ENCODE data around the gene ISOC2.
"Not testable (repeated sequence)": the region's sequence is repeated elsewhere in the genome, so short reads cannot be mapped to it uniquely, and the experiment has no call there.

The ISOC2 gene, protein sequence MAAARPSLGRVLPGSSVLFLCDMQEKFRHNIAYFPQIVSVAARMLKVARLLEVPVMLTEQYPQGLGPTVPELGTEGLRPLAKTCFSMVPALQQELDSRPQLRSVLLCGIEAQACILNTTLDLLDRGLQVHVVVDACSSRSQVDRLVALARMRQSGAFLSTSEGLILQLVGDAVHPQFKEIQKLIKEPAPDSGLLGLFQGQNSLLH

DNA sequence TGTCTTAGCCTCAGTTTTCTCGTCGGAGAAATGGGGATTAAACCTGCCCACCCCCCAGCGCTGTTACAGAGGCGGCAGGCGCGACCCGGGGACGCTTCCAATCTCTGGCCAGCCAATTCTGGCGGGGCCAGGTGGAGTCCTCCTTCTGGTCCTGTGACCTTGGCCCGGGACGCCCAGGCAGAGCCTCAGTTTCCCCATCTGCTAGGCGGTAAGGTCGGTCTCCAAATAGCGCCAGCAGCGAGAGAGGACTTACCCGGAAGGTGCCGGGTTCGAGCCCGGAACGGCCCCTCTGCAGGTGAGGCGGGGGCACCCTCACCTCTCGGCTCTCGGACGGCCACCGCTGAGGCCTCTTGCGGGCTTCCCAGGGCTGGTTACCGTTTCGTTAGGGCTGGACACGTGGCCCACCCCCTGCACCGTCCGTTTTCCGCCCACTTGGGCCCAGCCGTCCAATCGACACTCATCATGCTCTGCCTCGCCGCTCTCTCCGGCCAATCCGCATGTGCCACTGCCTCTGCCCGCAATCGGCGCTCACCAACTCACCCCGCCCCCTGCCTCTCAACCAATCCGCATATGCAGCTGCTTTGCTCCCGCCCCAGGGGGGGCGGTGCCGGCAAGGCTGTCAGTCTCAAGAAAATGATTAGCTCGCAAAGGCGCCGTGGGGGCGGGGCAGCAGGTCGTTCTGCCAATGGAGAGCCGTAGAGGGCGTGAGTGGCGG is at the start of gene ISOC2:
ISOC2 (minus strand) TSS at position 384 of the 715 bp plus-strand sequence. CDS start 5,156 bp downstream, outside the sequence.
- peak; percentile 100 for DNase-seq

DNA sequence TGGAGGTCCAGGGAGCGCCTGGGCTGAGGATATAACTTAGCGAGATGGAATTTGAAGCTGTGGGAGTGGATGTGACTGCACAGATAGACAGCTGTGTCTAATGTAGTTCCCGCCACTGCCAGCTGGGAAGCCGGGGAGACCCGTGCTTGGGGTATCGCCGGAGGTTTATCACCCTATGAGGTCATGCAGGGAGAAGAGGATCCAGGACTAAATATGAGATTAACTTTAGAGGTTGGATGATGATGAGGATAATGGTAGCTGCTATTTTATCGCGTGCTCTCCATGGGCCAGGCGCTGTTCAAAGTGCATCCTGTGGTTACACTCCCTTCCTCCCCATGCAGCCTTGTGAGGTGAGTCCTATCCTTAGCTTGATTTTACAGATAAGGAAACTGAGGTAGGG is 46.7 kb upstream of the ISOC2 start:
- DNase-seq: no peak

DNA sequence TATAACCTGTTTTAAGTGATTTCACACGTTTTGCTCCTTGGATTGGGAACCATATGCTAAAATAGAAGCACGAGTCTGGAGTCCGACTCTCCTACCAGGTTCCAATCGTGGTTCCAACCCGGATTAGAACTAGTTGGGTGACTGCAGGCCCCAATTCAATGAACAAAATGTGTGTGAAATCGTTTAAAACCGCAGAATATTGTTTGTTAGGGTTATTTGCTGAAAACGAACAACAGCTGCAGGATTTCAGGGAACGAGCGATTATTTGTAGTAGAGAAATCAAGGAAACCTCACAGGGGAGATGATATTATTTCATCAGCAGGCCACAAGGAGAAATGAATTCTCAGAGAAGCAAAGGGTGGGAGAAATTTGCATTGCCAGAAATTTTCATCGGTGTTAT is 43.5 kb upstream of the ISOC2 start:
- DNase-seq: no peak

DNA sequence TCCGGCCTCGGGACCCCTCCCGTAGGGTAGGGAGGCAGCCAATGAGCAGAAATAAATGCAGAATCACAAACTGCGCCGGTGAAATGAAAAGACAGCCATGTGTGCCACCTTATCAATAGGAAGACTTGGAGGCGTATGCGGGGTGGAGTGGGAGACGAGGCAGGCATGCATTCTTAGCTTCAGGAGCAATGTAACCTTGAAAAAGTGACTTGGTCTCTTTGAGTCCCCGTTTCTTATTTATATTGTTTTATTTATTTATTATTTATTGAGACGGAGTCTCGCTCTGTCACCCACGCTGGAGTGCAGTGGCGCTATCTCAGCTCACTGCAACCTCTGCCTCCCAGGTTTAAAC is 42.8 kb upstream of the ISOC2 start:
- DNase-seq: no peak

DNA sequence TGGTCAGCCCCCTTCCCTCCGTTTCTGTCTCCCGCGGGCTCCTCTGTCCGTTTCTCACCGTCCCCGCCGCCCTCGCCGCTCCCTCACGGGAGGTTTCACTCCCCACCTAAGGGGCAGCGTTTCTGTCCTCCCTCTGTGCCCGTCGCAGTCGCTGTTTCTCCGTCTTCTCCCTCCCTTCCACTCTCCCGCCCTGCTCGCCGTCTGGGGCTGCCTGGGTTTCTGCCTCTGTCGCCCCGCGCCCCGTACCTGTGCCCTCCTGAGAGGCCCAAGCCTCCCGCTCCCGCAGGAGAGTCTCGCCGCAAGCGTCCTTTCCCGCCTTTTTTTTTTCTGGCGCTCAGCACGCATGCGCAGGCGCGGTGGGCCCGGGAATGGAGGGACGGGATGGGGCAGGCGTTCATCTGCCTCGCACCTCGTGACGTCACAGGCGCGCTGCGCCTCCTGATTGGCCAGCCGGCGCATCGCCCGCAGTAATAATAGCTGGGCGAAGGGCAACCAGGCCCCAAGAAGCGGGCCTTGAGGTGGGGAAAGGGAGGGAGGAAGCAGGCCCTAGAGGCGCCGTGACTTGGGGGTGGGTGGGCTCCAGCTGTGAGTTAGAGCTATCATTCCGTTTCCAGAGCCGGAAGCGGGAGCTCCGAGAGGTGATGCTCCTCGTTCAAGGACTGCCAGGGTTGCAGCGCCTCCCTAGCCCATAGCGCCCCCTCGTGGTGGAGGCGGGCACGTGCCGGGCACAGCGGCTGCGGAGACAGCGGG is 42.2 kb upstream of the ISOC2 start:
- DNase-seq: peak; percentile 73

DNA sequence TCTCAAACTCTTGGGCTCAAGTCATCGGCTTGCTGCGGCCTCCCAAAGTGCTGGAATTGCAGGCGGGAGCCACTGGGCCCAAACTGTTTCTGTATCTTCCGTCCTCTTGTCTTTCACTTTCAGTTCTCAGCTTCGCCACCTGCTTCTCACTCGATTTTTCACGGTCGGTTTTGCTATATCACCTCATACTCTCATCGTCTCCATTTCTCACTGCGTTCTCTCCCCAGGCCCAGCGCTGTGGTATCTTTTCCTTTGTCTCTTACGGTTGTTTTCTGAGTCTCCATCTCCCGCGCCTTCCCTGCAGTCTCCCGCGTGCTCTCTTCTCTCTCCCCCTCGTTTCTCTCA is 41.7 kb upstream of the ISOC2 start:
- DNase-seq: no peak

DNA sequence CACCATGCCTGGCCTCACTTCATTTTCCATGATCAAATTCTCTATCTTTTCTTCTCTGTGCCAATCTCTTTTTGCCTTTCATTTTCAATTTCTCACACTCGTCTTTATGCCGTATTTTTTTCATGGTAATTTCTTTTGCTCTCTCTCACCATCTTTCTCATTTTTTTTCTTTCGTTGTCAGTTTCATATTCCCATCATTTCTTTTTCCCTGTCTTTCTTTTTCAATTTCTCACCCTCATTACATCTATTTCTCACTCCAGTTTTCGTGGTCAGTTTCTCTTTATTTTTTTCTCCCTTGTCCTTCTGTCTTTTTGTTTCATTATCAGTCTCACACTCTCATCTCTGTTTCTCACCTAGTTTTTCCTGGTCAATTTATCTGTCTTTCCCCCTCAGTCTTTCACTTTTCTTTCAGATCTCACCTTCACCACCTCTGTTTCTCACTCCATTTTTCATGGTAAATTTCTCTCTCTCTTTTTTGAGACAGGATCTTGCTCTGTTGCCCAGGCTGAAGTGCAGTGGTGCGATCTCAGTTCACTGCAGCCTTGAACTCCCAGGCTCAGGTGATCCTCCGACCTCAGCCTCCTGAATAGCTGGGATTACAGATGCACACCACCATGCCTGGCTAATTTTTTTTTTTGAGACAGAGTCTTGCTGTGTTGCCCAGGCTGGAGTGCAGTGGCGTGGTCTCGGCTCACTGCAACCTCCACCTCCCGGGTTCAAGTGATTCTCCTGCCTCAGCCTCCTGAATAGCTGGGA is 40.9 kb upstream of the ISOC2 start:
- no peak for DNase-seq

DNA sequence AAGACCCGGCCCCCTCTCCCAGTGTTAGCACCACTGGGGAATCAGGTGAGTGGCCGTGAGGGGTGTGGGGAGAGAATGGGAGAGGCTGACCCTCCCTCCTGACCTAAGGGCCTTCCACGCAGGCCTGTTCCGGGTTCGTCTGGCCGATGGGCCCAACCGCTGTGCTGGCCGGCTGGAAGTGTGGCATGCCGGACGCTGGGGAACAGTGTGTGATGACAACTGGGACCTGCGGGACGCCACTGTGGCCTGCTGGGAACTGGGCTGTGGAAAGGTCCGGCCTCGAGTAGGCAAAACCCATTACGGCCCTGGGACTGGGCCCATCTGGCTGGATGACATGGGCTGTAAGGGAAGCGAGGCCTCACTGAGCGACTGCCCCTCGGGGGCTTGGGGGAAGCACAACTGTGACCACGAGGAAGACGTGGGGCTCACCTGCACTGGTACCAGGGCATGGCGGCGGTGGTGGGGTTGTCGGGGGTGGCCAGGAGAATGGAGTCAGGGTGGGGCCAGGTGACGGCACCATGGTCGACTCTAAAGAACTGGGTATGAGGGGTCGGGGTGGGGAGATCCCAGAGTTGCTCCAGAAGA is 39.0 kb upstream of the ISOC2 start:
- DNase-seq: no peak

DNA sequence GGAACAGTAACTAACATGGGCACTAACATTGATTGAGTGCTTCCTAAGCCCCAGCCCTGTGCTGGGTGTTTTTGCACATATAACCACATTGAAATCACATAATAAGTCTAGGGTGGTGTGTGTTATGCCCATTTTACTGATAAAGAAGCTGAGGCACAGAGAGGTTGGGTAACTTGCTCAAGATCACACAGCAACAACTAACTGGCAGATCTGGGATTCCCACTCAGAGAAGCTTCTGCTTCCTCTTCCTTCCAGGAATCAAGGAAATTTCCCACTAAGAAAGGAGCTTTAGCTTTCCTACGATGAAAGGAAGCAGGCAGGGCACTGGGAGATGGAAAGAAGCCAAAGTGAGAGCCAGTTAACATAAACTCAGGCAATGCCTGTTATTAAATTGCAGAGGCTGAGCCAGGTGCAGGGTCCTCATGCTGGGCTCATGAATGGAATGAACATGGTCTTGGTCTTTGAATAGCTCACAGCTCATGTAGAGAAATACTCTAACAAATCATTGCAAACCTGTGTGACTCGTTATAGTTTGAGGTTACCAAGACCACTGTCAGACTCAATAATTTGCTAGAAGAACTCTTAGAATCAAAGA is 36.9 kb upstream of the ISOC2 start:
- DNase-seq: no peak

DNA sequence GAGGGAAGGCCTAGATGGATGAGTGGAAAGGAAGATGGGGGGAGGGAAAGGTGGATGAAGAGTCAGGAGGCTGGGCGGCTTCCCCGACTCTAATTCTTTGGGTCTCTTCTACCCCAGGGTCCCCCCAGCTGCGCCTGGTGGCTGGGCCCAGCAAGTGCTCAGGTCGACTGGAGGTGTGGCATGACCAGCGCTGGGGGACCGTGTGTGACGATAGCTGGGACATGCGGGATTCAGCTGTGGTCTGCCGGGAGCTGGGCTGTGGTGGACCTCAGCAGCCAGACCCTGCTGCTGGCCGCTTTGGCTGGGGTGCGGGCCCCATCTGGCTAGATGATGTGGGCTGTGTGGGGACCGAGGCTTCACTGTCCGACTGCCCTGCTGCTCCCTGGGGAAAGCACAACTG is 36.3 kb upstream of the ISOC2 start:
- no peak for DNase-seq

DNA sequence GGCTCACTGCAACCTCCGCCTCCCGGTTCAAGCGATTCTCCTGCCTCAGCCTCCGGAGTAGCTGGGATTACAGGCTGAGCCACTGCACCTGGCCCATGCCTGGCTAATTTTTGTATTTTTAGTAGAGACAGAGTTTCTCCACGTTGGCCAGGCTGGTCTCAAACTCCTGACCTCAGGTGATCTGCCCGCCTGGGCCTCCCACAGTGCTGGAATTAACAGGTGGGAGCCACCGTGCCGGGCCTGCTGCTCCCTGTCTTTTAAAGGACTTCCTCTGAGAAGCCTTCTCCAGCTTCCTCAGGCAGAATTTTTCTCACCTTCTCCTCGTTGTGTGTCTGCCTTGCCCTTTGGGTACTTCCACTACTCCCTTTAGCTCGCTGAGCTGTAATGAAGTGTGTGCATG is 35.4 kb upstream of the ISOC2 start:
- DNase-seq: not testable (repeated sequence)

DNA sequence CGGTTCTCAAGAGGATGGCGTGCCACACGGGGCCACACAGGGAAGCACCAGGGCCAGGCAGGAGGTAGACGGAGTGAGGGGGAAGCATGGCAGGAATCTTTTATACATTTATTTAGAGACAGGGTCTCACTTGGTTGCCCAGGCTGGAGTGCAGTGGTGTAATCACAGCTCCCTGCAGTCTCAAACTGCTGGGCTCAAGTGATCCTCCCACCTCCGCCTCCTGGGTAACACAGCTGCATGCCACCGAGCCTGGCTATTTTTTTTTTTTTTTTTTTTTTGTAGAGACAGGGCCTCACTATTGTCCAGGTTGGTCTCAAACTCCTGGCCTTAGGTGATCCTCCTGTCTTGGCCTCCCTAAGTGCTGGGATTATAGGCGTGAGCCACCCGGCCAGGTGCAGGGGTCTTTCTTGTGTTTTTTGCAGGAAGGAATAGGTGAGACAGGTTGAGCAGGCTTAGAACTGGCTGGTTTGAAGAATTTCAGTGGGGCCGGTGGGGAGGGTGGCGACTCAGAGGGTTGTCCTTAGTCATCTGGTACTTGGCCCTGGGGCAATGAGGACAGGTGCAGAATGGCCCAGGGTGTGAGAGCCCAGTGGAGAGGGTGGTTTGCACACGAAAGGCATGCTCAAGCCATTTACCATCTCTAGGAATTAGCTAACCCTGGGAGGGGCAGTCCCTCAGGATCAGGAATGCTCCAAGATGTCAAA is 34.4 kb upstream of the ISOC2 start:
- no peak for DNase-seq

DNA sequence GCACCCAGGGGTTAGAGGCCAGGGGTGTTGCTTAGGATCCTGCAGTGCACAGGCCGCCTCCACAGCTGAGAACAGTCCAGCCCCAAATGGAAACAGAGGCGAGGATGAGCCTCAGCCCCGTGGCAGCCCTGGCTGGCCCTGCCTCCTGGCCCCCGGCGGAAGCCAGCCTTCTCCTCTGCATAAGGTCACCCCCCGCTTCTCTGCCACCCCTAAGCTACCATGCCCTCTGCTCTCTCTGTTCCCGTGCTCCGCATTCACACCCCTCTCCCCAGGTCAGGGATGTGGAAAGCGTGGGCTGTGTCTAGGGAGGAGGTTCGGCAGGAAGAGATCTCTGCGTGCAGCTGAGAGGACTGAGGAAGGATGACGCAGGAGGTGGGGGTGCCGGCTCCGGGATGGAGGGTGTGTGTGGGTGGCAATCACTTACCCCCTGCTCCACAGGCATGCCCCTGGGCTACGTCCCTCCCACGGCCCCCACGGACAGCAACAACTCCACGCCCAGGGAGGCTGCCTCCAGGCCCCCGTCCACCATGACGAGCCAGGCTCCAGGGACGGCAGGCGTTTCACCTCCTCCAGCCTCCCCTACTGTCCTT is 32.8 kb upstream of the ISOC2 start:
- DNase-seq: no peak

DNA sequence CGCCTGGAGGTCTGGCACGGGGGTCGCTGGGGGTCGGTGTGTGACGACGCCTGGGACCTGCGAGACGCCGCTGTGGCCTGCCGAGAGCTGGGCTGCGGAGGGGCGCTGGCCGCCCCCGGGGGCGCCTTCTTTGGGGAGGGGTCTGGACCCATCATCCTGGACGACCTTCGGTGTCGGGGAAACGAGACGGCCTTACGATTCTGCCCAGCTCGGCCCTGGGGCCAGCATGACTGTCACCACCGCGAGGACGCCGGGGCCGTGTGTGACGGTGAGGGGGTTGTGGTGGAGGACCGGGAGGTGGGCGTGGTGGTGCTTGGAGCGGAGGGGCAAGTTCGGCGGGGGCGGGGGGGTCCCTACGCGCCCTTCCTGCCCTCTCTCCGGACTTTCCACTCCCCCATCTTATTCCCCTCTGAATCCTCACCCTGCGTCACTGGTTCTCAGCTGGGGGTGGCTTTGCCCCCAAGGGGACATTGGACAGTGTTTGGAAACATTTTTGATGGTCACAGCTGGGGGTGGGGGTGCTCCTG is 32.3 kb upstream of the ISOC2 start:
- DNase-seq: no peak

DNA sequence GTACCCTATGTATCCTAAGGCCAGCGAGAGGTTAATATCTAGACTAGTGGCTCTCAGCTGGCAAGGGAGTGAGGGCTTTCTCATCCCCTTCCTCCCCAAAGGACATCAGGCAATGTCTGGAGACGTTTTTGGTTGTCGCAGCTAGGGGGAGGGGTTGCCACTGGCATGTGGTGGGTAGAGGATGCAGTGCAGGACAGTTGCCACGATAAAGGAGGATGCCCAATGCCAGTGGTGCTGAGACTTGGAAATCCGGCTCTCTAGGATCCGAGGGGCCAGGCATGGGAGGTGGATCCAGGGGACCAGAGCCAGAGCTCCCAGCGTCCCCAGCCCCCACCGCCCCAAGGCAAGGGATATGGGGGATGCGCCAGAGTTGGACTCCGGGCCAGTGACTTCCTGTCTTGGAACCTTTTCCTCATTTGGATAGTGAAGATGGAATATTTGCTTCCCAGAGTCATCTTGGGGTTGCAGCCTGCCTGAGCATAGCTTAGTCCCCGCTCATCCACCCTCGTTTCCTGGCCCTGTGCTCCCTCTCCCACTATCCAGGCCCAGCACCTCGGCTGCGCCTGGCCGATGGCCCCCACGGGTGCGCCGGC is 31.7 kb upstream of the ISOC2 start:
- DNase-seq: peak; percentile 29

DNA sequence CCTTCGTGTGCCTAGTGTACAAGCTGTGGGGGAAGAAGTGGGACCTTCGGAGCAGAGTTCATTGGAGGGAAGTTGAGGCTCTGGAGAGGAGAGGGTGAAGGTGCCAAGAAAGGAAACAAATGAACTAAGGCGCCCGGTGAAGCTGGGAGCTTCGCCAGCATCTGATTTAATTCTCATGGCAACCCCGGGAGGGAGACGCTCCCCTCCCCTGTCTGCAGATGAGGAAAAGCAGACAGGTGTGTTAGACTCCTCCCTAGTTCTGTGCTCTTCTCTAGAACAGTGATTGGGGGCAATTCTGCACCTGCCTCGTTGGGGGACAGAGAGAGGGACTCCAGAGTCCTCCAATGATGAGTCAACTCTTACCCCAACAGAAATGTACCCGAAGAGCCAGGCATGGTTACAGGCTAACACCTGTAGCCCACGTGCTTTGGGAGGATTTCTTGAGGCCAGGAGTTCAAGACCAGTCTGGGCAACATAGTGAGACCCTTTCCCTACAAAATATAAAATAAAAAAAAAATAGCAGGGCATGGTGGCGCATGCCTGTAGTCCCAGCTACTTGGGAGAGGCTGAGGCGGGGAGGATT is 31.0 kb upstream of the ISOC2 start:
- no peak for DNase-seq

DNA sequence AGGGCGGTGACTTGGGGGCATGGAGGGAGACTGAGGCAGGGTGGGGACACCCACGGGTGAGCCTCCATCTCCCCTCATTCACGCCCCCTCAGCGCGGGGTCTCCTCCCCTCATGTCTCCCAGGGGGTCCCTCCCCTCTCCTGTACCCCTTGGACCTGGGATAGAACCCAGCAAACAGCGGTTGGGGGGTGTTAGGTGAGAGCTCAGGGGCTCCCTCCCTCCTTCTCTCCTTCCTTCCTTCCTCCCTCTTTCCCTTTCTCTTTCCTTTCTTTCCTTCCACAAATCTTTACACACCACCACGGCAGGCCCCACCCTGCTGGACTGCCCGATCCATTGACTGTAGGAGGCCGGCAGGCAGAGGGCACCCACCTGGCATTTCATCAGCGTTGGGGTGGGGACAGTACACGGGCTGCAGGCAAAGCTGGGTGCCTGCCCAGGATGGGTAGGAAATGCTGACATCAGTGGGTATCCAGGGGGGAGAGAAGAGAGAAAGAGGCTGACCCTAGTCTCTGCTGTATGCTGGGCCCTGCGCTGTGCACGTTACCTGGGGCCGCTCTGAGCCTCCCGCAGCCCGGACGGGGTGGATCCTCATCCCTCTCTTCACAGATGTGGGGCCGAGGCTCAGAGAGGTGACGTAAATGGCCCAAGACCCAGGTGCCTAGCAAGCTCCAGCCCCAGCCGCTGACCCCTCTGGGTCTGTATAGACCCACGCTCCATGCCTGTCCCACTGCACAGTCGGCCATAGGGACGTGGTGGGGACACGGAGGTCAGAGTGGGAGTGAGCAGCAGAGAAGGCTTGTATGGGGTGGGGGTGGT is 30.3 kb upstream of the ISOC2 start:
- DNase-seq: no peak

DNA sequence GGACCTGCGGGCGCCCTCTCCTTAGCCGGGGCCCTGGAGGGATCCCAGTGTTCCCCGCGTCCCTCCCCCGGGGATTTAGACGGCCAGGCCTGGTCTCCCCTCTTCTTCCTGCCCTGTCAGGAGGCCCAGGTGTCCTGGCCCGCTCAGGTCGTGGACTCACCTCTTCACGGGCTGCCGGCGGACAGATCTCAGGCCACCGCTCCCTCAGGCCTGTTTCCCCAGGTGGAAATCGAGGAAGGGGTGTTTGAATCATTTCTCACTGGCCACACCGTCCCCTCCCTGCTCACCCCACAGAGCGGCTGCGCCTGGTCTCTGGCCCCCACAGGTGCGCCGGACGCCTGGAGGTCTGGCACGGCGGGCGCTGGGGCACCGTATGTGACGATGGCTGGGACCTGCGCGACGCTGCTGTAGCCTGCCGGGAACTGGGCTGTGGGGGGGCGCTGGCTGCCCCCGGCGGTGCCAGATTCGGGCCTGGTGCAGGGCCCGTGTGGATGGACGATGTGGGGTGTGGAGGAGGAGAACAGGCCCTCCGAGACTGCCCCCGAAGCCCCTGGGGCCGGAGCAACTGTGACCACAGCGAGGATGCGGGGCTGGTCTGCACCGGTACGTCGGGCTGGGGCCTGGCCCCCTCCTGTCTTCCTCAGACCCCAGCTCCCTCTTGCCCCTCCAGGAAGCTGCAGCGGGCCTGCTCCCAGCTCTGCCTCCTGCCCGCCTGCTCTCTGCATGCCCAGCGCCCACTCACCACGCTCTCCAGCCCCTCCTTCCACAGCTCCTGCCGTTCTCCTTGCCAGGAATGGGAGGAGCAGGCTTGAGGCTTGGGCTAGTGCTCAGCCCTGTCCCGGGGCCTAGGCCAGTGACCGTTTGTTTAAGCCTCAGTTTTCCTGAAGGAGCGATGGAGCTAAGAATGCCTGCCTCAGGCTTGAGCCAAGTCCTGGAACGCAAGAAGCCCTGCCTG is 29.3 kb upstream of the ISOC2 start:
- no peak for DNase-seq
